Right lobe of liver (tissue), 6 donors: ENCODE results near the gene SEC14L1. TPM values are rescaled to one million over a fixed set of nuclear protein-coding genes. Genes with fewer than 3 reads are reported as not detected.
A peak's percentile ranks its signal among the peaks of the same experiment; 100 is the strongest.

Source experiments
- ATAC-seq, 4 donors: fragments of 200-7000 bp; cut with Tn5 transposase; one replicate each; pipeline ENCODE4 v1.9.1; 2020; ENCODE audit warnings: mild to moderate bottlenecking in 4 of 4, moderate library complexity in 4 of 4
- DNase-seq, 3 donors: peaks; one replicate each; pipeline ENCODE4 v3.0.0-alpha.2; 2020
- H3K27ac ChIP-seq, 3 donors: fragments of 200-600 bp; one replicate each; pipeline ENCODE4 v1.8.0; 2022
- H3K27me3 ChIP-seq, 2 donors: fragments of 200-600 bp; one replicate each; pipeline ENCODE4 v1.8.0; 2022
- H3K36me3 ChIP-seq, 4 donors: fragments of 200-600 bp; sonication (generic) in 1 of 4; one replicate each; pipeline versions ENCODE4 v1.5.1 to v1.8.0; 2017 to 2022; ENCODE audit warnings: control low read depth in 1 of 4
- H3K4me1 ChIP-seq, 4 donors: fragments of 200-600 bp; sonication (generic) in 1 of 4; one replicate each; pipeline versions ENCODE4 v1.5.1 to v1.8.0; 2017 to 2022; ENCODE audit warnings: control low read depth in 1 of 4
- H3K4me3 ChIP-seq, 3 donors: fragments of 200-600 bp; one replicate each; pipeline ENCODE4 v1.8.0; 2022
- H3K9me3 ChIP-seq, 4 donors: fragments of 200-600 bp; sonication (generic) in 1 of 4; one replicate each; pipeline versions ENCODE4 v1.5.1 to v1.8.0; 2017 to 2022; ENCODE audit warnings: control low read depth in 1 of 4
- CTCF ChIP-seq, 4 donors: fragments of 200-600 bp in 3 of 4; fragments of 450-650 bp in 1 of 4; IDR thresholded peaks; one replicate each; pipeline versions ENCODE4 v1.5.1 to v1.8.0; 2016 to 2022; ENCODE audit warnings: antibody characterized with exemption in 4 of 4, mild to moderate bottlenecking in 2 of 4
- POLR2A ChIP-seq: fragments of 450-650 bp; IDR thresholded peaks from one replicate; pipeline ENCODE4 v1.6.1; 2017; ENCODE audit warnings: antibody characterized with exemption, mild to moderate bottlenecking
- WGBS: methylation state at CpG from one replicate; pipeline ENCODE4 v1.1.6; 2018; ENCODE audit warnings: low coverage, low lambda C conversion rate; ENCODE audit not compliant: insufficient coverage; ENCODE audit errors: missing lambda C conversion rate; 5-methylcytosine and 5-hydroxymethylcytosine counted together
- intact Hi-C, 2 donors: fragments of 100-400 bp; cut with DNase I; formaldehyde crosslinking; loops; one replicate each; pipeline versions ENCODE4 v1.11.2 to v1.14.1; 2022
- total RNA-seq, 6 experiments: library from RNA; depleted of rRNA in 2 of 6; stranded (reverse); fragments of >200 nt in 2 of 6; fragmentation: NEBNext Ultra II Directional in 3 of 6; extraction: Animal tissue kit (Norgen Biotek cat#: 25700) in 3 of 6; gene quantifications; one replicate each; pipeline versions ENCODE4 v1.1.0 to v1.2.4, GENCODE V29; 2016 to 2023
- donor health status: DM: no; HTN: yes; CAD: no.
- donor health status: DM: no; HTN: no; CAD: no.
- donor health status: DM: no; HTN: no; CAD: no.
- donor health status: DM: no; HTN: yes; CAD: no.
- donor health status: DM: no; HTN: yes; CAD: no.

Gene SEC14L1
- total RNA-seq, 6 experiments from 2014 or later: 21.5 to 44.4 (median 24.9) TPM

GRCh38 chr17:77227461-77228240 lies 86.9 kb downstream of the SEC14L1 start:
- DNase-seq: no peak
- WGBS: 67% methylated on average over 1 of the region's 23 CpGs
- Histone ChIP-seq H3K27me3 (no peaks in the 10 kb centered on the region), H3K36me3 (no peaks in the 10 kb centered on the region), H3K4me1 (no peaks in the 10 kb centered on the region), H3K4me3 (no peak overlapping the region), H3K9me3 (no peaks in the 10 kb centered on the region), H3K27ac (no peak overlapping the region)
- TF ChIP-seq CTCF (IDR thresholded peaks at IDR 0.05) (no peak), POLR2A (no peak)
- intact Hi-C loops: no loop called here
- ATAC-seq: peak; percentile 7 to 28 (median 18)

- WGBS: 48% methylated on average over 6 of the region's 16 CpGs
- ATAC-seq (peak; percentile 54 to 79 (median 73)), DNase-seq (no peak)
- Histone ChIP-seq H3K27ac (no peak overlapping the region), H3K9me3 (no peaks in the 10 kb centered on the region), H3K4me3 (no peak overlapping the region), H3K4me1 (no peaks in the 10 kb centered on the region), H3K27me3 (no peaks in the 10 kb centered on the region), H3K36me3 (no peaks in the 10 kb centered on the region)
- intact Hi-C loops: no loop called here
- no peak for TF ChIP-seq POLR2A
- no peak for TF ChIP-seq CTCF (IDR thresholded peaks at IDR 0.05)
These were observed 87.5 kb downstream of the SEC14L1 start for GRCh38 chr17:77228241-77228752.

- H3K4me1 ChIP-seq: no peaks in the 10 kb centered on the region
- intact Hi-C loops: no loop called here
- no peak for ATAC-seq
- no peak overlapping the region for H3K4me3 ChIP-seq
- TF ChIP-seq CTCF (IDR thresholded peaks at IDR 0.05): no peak
- no peak for TF ChIP-seq POLR2A
- no peak for DNase-seq
- H3K27me3 ChIP-seq: no peaks in the 10 kb centered on the region
- H3K36me3 ChIP-seq: no peaks in the 10 kb centered on the region
- no peaks in the 10 kb centered on the region for H3K9me3 ChIP-seq
- H3K27ac ChIP-seq: no peak overlapping the region
- 69% methylated on average over 9 of the region's 13 CpGs for WGBS
These were observed 88.0 kb downstream of the SEC14L1 start for GRCh38 chr17:77228816-77229215.

- no peaks in the 10 kb centered on the region for H3K9me3 ChIP-seq
- no peak overlapping the region for H3K4me3 ChIP-seq
- no peaks in the 10 kb centered on the region for H3K36me3 ChIP-seq
- intact Hi-C loops: no loop called here
- no peak for ATAC-seq
- WGBS: 90% methylated on average over 2 of the region's 25 CpGs
- H3K27me3 ChIP-seq: no peaks in the 10 kb centered on the region
- TF ChIP-seq POLR2A: no peak
- no peak for TF ChIP-seq CTCF (IDR thresholded peaks at IDR 0.05)
- no peaks in the 10 kb centered on the region for H3K4me1 ChIP-seq
- no peak for DNase-seq
- H3K27ac ChIP-seq: no peak overlapping the region
These were observed 89.1 kb downstream of the SEC14L1 start for GRCh38 chr17:77229786-77230435.
